SK-N-SH (cell line): Measurements from ENCODE around the gene DYNLL1. TPM values are rescaled to one million over a fixed set of nuclear protein-coding genes. Genes with fewer than 3 reads are reported as not detected.
"Not testable (repeated sequence)": the region's sequence is repeated elsewhere in the genome, so short reads cannot be mapped to it uniquely, and the experiment has no call there.

Source experiments
- CTCF ChIA-PET: fragments of 300-600, 350-600 bp; formaldehyde crosslinking; extraction: SDS; loops from one replicate; lab custom pipeline; 2021; lab: Yijun Ruan, JAX
- POLR2A ChIA-PET: fragments of 350-600 bp; sonication (Branson Sonifier 250); formaldehyde crosslinking; extraction: SDS; loops from one replicate; lab custom pipeline; 2020; ENCODE audit warnings: antibody characterized with exemption, inconsistent platforms; lab: Yijun Ruan, JAX
- DNase-seq: peaks from one replicate; pipeline ENCODE4 v3.0.0; 2012
- H2AFZ ChIP-seq: fragments of 200-600 bp; sonication (generic); 2 replicates; pipeline ENCODE4 v1.8.1; 2016; ENCODE audit warnings: antibody characterized with exemption, mild to moderate bottlenecking, low read depth
- H3F3A ChIP-seq: fragments of 200-600 bp; sonication (generic); replicated peaks from 2 replicates; pipeline ENCODE3; 2016; ENCODE audit warnings: antibody characterized with exemption, mild to moderate bottlenecking; ENCODE audit not compliant: insufficient read depth
- H3K27ac ChIP-seq, 2 experiments: fragments of 200-500 bp in 1 of 2; fragments of 200-600 bp in 1 of 2; sonication (Bioruptor generic) in 1 of 2; sonication (generic), shearing (Covaris generic) in 1 of 2; 2 replicates each; pipeline versions ENCODE4 v1.5.1 to v1.6.1; 2014 to 2016; ENCODE audit warnings: low read depth in 2 of 2, inconsistent platforms in 1 of 2, low read length in 1 of 2, mild to moderate bottlenecking in 1 of 2, mixed read lengths in 1 of 2
- H3K27me3 ChIP-seq: fragments of 200-600 bp; sonication (generic), shearing (Covaris generic); 2 replicates; pipeline ENCODE4 v1.6.1; 2016; ENCODE audit warnings: mixed run types; ENCODE audit not compliant: insufficient read depth
- H3K36me3 ChIP-seq, 2 experiments: fragments of 200-500 bp in 1 of 2; fragments of 200-600 bp in 1 of 2; sonication (Bioruptor generic) in 1 of 2; sonication (generic) in 1 of 2; replicated peaks in 1 of 2; 2 replicates each; pipeline versions ENCODE3 to v1.5.1; 2014 to 2016; ENCODE audit warnings: low read length in 1 of 2, mild to moderate bottlenecking in 1 of 2; ENCODE audit not compliant: insufficient read depth in 2 of 2, control insufficient read depth in 1 of 2
- H3K4me1 ChIP-seq, 2 experiments: fragments of 200-500 bp in 1 of 2; fragments of 200-600 bp in 1 of 2; sonication (Bioruptor generic) in 1 of 2; sonication (generic), shearing (Covaris generic) in 1 of 2; 2 replicates each; pipeline versions ENCODE4 v1.5.1 to v1.6.1; 2014 to 2016; ENCODE audit warnings: low read depth in 1 of 2, low read length in 1 of 2, mixed run types in 1 of 2; ENCODE audit not compliant: insufficient read depth in 2 of 2, control insufficient read depth in 1 of 2
- H3K4me2 ChIP-seq: fragments of 200-600 bp; sonication (generic), shearing (Covaris generic); 2 replicates; pipeline ENCODE4 v1.6.1; 2017; ENCODE audit warnings: mixed run types
- H3K4me3 ChIP-seq, 2 experiments: fragments of 200-500 bp in 1 of 2; fragments of 200-600 bp in 1 of 2; sonication (Bioruptor generic) in 1 of 2; sonication (generic), shearing (Covaris generic) in 1 of 2; 2 replicates each; pipeline versions ENCODE4 v1.5.1 to v1.8.1; 2014 to 2016; ENCODE audit warnings: low read depth in 2 of 2, inconsistent platforms in 1 of 2, low read length in 1 of 2, mild to moderate bottlenecking in 1 of 2, mixed read lengths in 1 of 2, moderate library complexity in 1 of 2
- H3K79me2 ChIP-seq: fragments of 200-600 bp; sonication (generic); 2 replicates; pipeline ENCODE4 v1.8.1; 2017; ENCODE audit warnings: mild to moderate bottlenecking; ENCODE audit not compliant: insufficient read depth
- H3K9ac ChIP-seq: fragments of 200-600 bp; sonication (generic); 2 replicates; pipeline ENCODE4 v1.6.1; 2017; ENCODE audit warnings: mixed run types
- H3K9me2 ChIP-seq: fragments of 200-600 bp; sonication (generic); 2 replicates; pipeline ENCODE4 v1.6.1; 2017; ENCODE audit warnings: mixed run types
- H3K9me3 ChIP-seq: fragments of 200-600 bp; sonication (generic); 2 replicates; pipeline ENCODE4 v1.6.1; 2017; ENCODE audit warnings: mixed run types, mild to moderate bottlenecking, moderate library complexity
- H4K20me1 ChIP-seq: fragments of 200-600 bp; sonication (generic); 2 replicates; pipeline ENCODE4 v1.6.1; 2017; ENCODE audit warnings: mild to moderate bottlenecking, mixed run types; ENCODE audit not compliant: insufficient read depth
- FOSL2 ChIP-seq: IDR thresholded peaks from 2 replicates; pipeline ENCODE4 v1.4.0; 2012; ENCODE audit warnings: low read depth, mild to moderate bottlenecking, moderate library complexity, borderline replicate concordance
- FOXM1 ChIP-seq: IDR thresholded peaks from 2 replicates; pipeline ENCODE4 v1.4.0; 2012; ENCODE audit warnings: low read depth, mild to moderate bottlenecking
- GABPA ChIP-seq: IDR thresholded peaks from 2 replicates; pipeline ENCODE4 v1.4.0; 2012; ENCODE audit warnings: low read depth, mild to moderate bottlenecking
- GATA2 ChIP-seq: sonication (generic); formaldehyde crosslinking; IDR thresholded peaks from 2 replicates; pipeline ENCODE4 v1.5.0; 2020; ENCODE audit warnings: mild to moderate bottlenecking, missing genetic modification reagents
- NFIC ChIP-seq: IDR thresholded peaks from 2 replicates; pipeline ENCODE4 v1.4.0; 2012; ENCODE audit warnings: borderline replicate concordance
- RAD21 ChIP-seq: IDR thresholded peaks from 2 replicates; pipeline ENCODE4 v1.6.1; 2012; ENCODE audit warnings: mild to moderate bottlenecking, low read length
- RXRA ChIP-seq: IDR thresholded peaks from 2 replicates; pipeline ENCODE4 v1.4.0; 2012; ENCODE audit warnings: low read depth, mild to moderate bottlenecking, borderline replicate concordance
- YY1 ChIP-seq: IDR thresholded peaks from 2 replicates; pipeline ENCODE4 v1.4.0; 2012; ENCODE audit warnings: low read depth, mild to moderate bottlenecking
- WGBS: methylation state at CpG from one replicate; pipeline ENCODE4 v1.1.6; 2017; ENCODE audit warnings: low lambda C conversion rate; 5-methylcytosine and 5-hydroxymethylcytosine counted together
- polyA plus RNA-seq, 3 experiments: library from polyadenylated mRNA; depleted of rRNA; stranded (reverse); fragments of >200 nt; gene quantifications; 2 replicates each; pipeline ENCODE4 v1.2.3, GENCODE V29; 2012
- TF ChIP-seq, protein P1 (sequence below): IDR thresholded peaks from 2 replicates; pipeline ENCODE4 v1.6.1; 2012; ENCODE audit warnings: mild to moderate bottlenecking, low read depth, low read length, moderate library complexity
- TF ChIP-seq, protein P2 (sequence below): fragments of 150-350 bp; IDR thresholded peaks from 2 replicates; pipeline ENCODE4 v1.6.1; 2017; ENCODE audit warnings: antibody characterized with exemption, low read length, low read depth, borderline replicate concordance

The DYNLL1 gene
- polyA plus RNA-seq, 1 of the 3 experiments (the other 2 are of a cell fraction): 607 TPM

DNA sequence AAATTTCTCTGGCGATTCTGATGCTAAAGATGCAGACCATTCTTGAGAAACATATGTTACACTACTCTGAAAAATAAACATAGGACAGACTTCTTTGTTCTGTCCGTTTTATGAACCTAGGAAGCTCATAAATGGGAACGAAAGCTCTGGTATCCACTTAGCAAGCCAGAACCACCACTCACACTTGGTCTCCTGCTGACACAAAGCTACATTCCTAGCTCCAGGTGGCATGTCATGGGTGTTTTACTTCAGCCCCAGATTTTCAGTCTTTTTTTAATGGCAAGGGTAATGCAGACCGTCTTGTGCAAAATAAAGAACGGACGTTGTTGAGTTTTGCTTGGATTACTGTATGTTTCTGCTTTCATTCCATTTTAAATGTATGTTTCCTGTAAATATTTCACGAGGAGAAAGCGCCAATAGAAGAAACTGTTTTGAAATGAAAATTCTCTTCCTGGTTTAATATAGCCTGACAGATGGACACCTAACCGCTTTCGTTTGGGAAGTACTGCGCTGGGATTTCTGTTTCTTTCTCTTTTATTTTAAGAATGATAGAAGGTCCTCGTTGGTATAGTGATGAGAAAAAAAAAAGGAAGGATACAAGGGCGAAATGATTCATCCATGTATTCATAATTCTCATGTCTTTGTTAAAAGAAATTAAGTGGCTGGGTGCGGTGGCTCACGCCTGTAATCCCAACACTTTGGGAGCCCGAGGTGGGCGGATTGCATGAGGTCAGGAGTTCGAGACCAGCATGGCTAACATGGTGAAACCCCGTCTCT lies 33.9 kb downstream of the DYNLL1 start:
- peaks cover 1% of the 10 kb centered on the region for H4K20me1 ChIP-seq
- H3K9me3 ChIP-seq: no peaks in the 10 kb centered on the region
- H2AFZ ChIP-seq: peak overlapping the region; percentile 96
- no peaks in the 10 kb centered on the region for H3K9me2 ChIP-seq
- H3K79me2 ChIP-seq: peaks cover 20% of the 10 kb centered on the region
- TF ChIP-seq NFIC (no peak), RAD21 (no peak), GABPA (no peak), YY1 (no peak), RXRA (no peak), FOXM1 (no peak), GATA2 (CRISPR knock-in tag) (no peak), FOSL2 (no peak)
- TF ChIP-seq, protein P1, sequence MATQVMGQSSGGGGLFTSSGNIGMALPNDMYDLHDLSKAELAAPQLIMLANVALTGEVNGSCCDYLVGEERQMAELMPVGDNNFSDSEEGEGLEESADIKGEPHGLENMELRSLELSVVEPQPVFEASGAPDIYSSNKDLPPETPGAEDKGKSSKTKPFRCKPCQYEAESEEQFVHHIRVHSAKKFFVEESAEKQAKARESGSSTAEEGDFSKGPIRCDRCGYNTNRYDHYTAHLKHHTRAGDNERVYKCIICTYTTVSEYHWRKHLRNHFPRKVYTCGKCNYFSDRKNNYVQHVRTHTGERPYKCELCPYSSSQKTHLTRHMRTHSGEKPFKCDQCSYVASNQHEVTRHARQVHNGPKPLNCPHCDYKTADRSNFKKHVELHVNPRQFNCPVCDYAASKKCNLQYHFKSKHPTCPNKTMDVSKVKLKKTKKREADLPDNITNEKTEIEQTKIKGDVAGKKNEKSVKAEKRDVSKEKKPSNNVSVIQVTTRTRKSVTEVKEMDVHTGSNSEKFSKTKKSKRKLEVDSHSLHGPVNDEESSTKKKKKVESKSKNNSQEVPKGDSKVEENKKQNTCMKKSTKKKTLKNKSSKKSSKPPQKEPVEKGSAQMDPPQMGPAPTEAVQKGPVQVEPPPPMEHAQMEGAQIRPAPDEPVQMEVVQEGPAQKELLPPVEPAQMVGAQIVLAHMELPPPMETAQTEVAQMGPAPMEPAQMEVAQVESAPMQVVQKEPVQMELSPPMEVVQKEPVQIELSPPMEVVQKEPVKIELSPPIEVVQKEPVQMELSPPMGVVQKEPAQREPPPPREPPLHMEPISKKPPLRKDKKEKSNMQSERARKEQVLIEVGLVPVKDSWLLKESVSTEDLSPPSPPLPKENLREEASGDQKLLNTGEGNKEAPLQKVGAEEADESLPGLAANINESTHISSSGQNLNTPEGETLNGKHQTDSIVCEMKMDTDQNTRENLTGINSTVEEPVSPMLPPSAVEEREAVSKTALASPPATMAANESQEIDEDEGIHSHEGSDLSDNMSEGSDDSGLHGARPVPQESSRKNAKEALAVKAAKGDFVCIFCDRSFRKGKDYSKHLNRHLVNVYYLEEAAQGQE: no peak
- TF ChIP-seq, protein P2, sequence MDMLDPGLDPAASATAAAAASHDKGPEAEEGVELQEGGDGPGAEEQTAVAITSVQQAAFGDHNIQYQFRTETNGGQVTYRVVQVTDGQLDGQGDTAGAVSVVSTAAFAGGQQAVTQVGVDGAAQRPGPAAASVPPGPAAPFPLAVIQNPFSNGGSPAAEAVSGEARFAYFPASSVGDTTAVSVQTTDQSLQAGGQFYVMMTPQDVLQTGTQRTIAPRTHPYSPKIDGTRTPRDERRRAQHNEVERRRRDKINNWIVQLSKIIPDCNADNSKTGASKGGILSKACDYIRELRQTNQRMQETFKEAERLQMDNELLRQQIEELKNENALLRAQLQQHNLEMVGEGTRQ: no peak
- no peaks in the 10 kb centered on the region for H3F3A ChIP-seq
- H3K4me3 ChIP-seq: peak overlapping the region in 1 of 2 experiments; percentile 93; a peak in 3 of 4 replicates
- H3K27me3 ChIP-seq: no peaks in the 10 kb centered on the region
- peak; percentile 30 for DNase-seq
- CTCF ChIA-PET: interaction anchor here (1.0 to 1.3 kb wide), 2 partner anchors 31 to 61 kb away, joined by 4 read pairs; no protein-coding TSS in a partner anchor
- H3K9ac ChIP-seq: no peak overlapping the region
- 75% methylated on average over 19 of the region's 19 CpGs for WGBS
- POLR2A ChIA-PET: interaction anchor here (1.7 kb wide), 1 partner anchor 60 kb away, joined by 4 read pairs; the partner anchor contains the start of gene SRSF9
- H3K4me2 ChIP-seq: peak overlapping the region; percentile 65
- H3K36me3 ChIP-seq: no peaks in the 10 kb centered on the region
- peaks cover 0 to 5% of the 10 kb centered on the region in 2 experiments; a peak in 2 of 4 replicates for H3K4me1 ChIP-seq
- peak overlapping the region; percentile 72 to 82; a peak in 3 of 4 replicates for H3K27ac ChIP-seq

DNA sequence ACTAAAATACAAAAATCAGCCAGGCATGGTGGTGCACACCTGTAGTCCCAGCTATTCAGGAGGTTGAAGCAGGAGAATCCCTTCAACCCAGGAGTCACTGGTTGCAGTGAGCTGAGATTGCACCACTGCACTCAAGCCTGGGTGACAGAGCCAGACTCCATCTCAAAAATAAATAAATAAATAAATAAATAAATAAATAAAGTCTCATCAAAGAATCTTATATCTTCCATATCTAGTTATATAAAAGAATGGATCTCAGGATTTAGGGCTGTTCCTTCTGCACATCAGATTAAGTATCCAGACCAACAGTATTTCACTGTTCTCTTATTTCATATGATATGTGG lies 34.5 kb downstream of the DYNLL1 start:
- H3K4me3 ChIP-seq, H3K4me2 ChIP-seq: not testable (repeated sequence)

More for the DNA sequence above, 34.5 kb downstream of the DYNLL1 start:
- CTCF ChIA-PET, H3K4me1 ChIP-seq, H3K27me3 ChIP-seq, H4K20me1 ChIP-seq, H3K9me2 ChIP-seq, H3F3A ChIP-seq, DNase-seq, H3K36me3 ChIP-seq, H3K9me3 ChIP-seq, H3K27ac ChIP-seq, H3K9ac ChIP-seq, POLR2A ChIA-PET, H2AFZ ChIP-seq: not testable (repeated sequence)
- peaks cover 26% of the 10 kb centered on the region for H3K79me2 ChIP-seq
